HepG2 (cell line): ENCODE results near the gene RHOV. TPM values are rescaled to one million over a fixed set of nuclear protein-coding genes. Genes with fewer than 3 reads are reported as not detected.
A peak's percentile ranks its signal among the peaks of the same experiment; 100 is the strongest.

Experiments
- ELF1 ChIP-seq: sonication (generic); formaldehyde crosslinking; IDR thresholded peaks from 2 replicates; pipeline ENCODE4 v1.4.0; 2020; ENCODE audit warnings: missing genetic modification reagents
- ETV5 ChIP-seq: IDR thresholded peaks from 2 replicates; pipeline ENCODE4 v1.6.1; 2018; ENCODE audit warnings: missing biosample characterization, missing genetic modification reagents, inconsistent platforms, borderline replicate concordance
- FLYWCH1 ChIP-seq: sonication (generic); formaldehyde crosslinking; IDR thresholded peaks from 2 replicates; pipeline ENCODE4 v1.8.1; 2023; ENCODE audit warnings: mild to moderate bottlenecking, missing genetic modification reagents
- FOXO1 ChIP-seq: sonication (generic); formaldehyde crosslinking; IDR thresholded peaks from 2 replicates; pipeline ENCODE4 v1.4.0; 2020; ENCODE audit warnings: missing genetic modification reagents
- HOXA5 ChIP-seq: sonication (generic); formaldehyde crosslinking; IDR thresholded peaks from 2 replicates; pipeline ENCODE4 v1.4.0; 2020; ENCODE audit warnings: missing genetic modification reagents
- KDM5A ChIP-seq: fragments of 200-600 bp; sonication (generic); IDR thresholded peaks from 2 replicates; pipeline ENCODE4 v1.7.0; 2018; ENCODE audit warnings: antibody characterized with exemption, mild to moderate bottlenecking, low read length, borderline replicate concordance
- MAZ ChIP-seq, 2 experiments: sonication (generic) in 1 of 2; formaldehyde crosslinking in 1 of 2; IDR thresholded peaks; 2 replicates each; pipeline versions ENCODE4 v1.5.0 to v1.6.1; 2012 to 2020; ENCODE audit warnings: low read depth in 2 of 2, mild to moderate bottlenecking in 2 of 2, borderline replicate concordance in 1 of 2, improper control_type of control experiment in 1 of 2, low read length in 1 of 2, missing genetic modification reagents in 1 of 2, moderate library complexity in 1 of 2
- NCOA1 ChIP-seq: sonication (generic); formaldehyde crosslinking; IDR thresholded peaks from 2 replicates; pipeline ENCODE4 v1.9.0; 2021; ENCODE audit warnings: missing genetic modification reagents
- NFYC ChIP-seq: IDR thresholded peaks from 2 replicates; pipeline ENCODE4 v1.6.1; 2016; ENCODE audit warnings: missing genetic modification reagents, missing compliant biosample characterization
- RAD21 ChIP-seq: fragments of 450-650 bp; formaldehyde crosslinking; IDR thresholded peaks from 2 replicates; pipeline ENCODE4 v1.5.0; 2020; ENCODE audit warnings: mild to moderate bottlenecking
- RBAK ChIP-seq: sonication (generic); formaldehyde crosslinking; IDR thresholded peaks from 2 replicates; pipeline ENCODE4 v1.5.1; 2020; ENCODE audit warnings: mild to moderate bottlenecking, missing genetic modification reagents
- YY1 ChIP-seq: IDR thresholded peaks from 2 replicates; pipeline ENCODE4 v1.6.1; 2011; ENCODE audit warnings: low read length, low read depth, moderate library complexity, mild to moderate bottlenecking; ENCODE audit not compliant: insufficient read depth, insufficient replicate concordance
- ZBTB21 ChIP-seq: sonication (generic); formaldehyde crosslinking; IDR thresholded peaks from 2 replicates; pipeline ENCODE4 v1.4.0; 2020; ENCODE audit warnings: missing genetic modification reagents
- ZFY ChIP-seq: sonication (generic); formaldehyde crosslinking; IDR thresholded peaks from 2 replicates; pipeline ENCODE4 v1.4.0; 2020; ENCODE audit warnings: missing genetic modification reagents
- ZNF326 ChIP-seq: sonication (generic); formaldehyde crosslinking; IDR thresholded peaks from 2 replicates; pipeline ENCODE4 v1.4.0; 2020; ENCODE audit warnings: missing genetic modification reagents, borderline replicate concordance
- ZNF678 ChIP-seq: sonication (generic); formaldehyde crosslinking; IDR thresholded peaks from 2 replicates; pipeline ENCODE4 v1.4.0; 2020; ENCODE audit warnings: mild to moderate bottlenecking, missing genetic modification reagents
- polyA plus RNA-seq, 8 experiments: library from polyadenylated mRNA; depleted of rRNA in 3 of 8; stranded (reverse) in 7 of 8; unstranded in 1 of 8; fragments of >200 nt; fragmentation: Illumina TruSeq in 4 of 8; extraction: Trizol in 4 of 8; gene quantifications; 2 replicates each; pipeline versions ENCODE4 v1.2.1 to v1.2.3, GENCODE V29; 2011 to 2016; ENCODE audit warnings: low read depth in 4 of 8, missing spikeins in 1 of 8, mixed read lengths in 1 of 8; ENCODE audit not compliant: insufficient read depth in 1 of 8
- total RNA-seq, 5 experiments: library from RNA; depleted of rRNA; stranded (reverse); fragments of >200 nt; fragmentation: Illumina TruSeq; extraction: Trizol; gene quantifications; 2 replicates each; pipeline ENCODE4 v1.2.3, GENCODE V29; 2016; ENCODE audit warnings: low read depth in 1 of 5
- TF ChIP-seq, protein P1 (sequence below): sonication (generic); formaldehyde crosslinking; IDR thresholded peaks from 2 replicates; pipeline ENCODE4 v1.5.0; 2020; ENCODE audit warnings: mild to moderate bottlenecking, missing genetic modification reagents, moderate library complexity
- TF ChIP-seq, protein P2 (sequence below): sonication (generic); formaldehyde crosslinking; IDR thresholded peaks from 2 replicates; pipeline ENCODE4 v1.5.0; 2020; ENCODE audit warnings: missing genetic modification reagents
- TF ChIP-seq, protein P3 (sequence below): sonication (generic); formaldehyde crosslinking; IDR thresholded peaks from 2 replicates; pipeline ENCODE4 v1.4.0; 2020; ENCODE audit warnings: missing genetic modification reagents
- TF ChIP-seq, protein P4 (sequence below): sonication (generic); formaldehyde crosslinking; IDR thresholded peaks from 2 replicates; pipeline ENCODE4 v1.4.0; 2020; ENCODE audit warnings: mild to moderate bottlenecking, missing genetic modification reagents
- TF ChIP-seq, protein P5 (sequence below): IDR thresholded peaks from 2 replicates; pipeline ENCODE4 v1.6.1; 2016; ENCODE audit warnings: missing compliant biosample characterization, missing genetic modification reagents, borderline replicate concordance

The RHOV gene
- total and polyA plus RNA-seq, 2 of the 13 experiments (the other 11 are each of a cell fraction or from before 2014, with no cell fraction given) = 0.17 to 0.18 TPM

DNA sequence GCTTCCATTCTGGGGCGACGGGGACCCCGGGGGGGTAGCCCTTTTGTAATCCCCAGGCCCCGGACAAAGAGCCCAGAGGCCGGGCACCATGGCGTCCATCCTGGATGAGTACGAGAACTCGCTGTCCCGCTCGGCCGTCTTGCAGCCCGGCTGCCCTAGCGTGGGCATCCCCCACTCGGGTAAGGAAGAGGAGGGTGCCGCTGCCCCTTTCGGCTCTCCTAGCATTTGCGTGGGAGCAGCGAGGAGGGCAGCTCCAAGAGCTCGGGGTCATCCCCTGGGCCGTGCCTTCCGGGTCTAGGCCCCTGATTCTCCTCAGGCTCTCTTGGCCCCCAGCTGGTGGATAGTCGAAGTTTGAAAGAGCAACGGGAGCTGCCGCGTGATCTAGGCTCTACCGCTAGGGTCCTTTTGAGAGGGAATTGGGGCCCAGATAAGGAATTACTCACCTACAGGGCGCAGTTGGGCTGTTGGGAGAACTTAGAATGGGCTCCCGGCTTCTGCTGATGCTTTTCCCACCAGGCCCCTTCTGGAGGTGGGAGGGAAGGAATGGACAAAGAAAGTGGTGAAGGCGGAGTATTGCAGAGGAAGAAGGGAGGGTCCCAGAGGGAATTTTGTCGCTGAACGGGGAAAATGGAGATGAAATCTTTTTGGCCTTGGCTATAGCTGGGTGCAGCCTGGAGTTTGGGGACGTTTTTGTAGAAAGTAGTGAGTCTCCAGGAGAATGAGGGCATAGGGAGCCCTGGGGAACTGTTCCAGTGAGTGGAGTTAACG lies 20.8 kb upstream of the RHOV start (continued):
- TF ChIP-seq, protein P1, sequence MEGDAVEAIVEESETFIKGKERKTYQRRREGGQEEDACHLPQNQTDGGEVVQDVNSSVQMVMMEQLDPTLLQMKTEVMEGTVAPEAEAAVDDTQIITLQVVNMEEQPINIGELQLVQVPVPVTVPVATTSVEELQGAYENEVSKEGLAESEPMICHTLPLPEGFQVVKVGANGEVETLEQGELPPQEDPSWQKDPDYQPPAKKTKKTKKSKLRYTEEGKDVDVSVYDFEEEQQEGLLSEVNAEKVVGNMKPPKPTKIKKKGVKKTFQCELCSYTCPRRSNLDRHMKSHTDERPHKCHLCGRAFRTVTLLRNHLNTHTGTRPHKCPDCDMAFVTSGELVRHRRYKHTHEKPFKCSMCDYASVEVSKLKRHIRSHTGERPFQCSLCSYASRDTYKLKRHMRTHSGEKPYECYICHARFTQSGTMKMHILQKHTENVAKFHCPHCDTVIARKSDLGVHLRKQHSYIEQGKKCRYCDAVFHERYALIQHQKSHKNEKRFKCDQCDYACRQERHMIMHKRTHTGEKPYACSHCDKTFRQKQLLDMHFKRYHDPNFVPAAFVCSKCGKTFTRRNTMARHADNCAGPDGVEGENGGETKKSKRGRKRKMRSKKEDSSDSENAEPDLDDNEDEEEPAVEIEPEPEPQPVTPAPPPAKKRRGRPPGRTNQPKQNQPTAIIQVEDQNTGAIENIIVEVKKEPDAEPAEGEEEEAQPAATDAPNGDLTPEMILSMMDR = peak; percentile 54
- TF ChIP-seq ETV5 (CRISPR knock-in tag) (peak; percentile 24; the same call in 1 of the 2 replicates), ZNF678 (CRISPR knock-in tag) (0 out of 2 replicates have a peak, but pooled peaks have one; percentile 15), MAZ (IDR thresholded peaks at IDR 0.05; ENCODE audit: borderline replicate concordance, low read depth, low read length) (peak; percentile 53), MAZ (CRISPR knock-in tag; IDR thresholded peaks at IDR 0.05; ENCODE audit: low read depth) (no peak), FOXO1 (CRISPR knock-in tag) (0 out of 2 replicates have a peak, but pooled peaks have one; percentile 14), ZFY (CRISPR knock-in tag) (peak; percentile 84), NCOA1 (0 out of 2 replicates have a peak, but pooled peaks have one; percentile 9), KDM5A (peak; percentile 75; the same call in 1 of the 2 replicates), ZNF326 (no peak), NFYC (CRISPR knock-in tag) (no peak), ELF1 (CRISPR knock-in tag) (peak; percentile 51), RAD21 (CRISPR knock-in tag) (0 out of 2 replicates have a peak, but pooled peaks have one; percentile 27), YY1 (peak; percentile 23), ZBTB21 (CRISPR knock-in tag) (no peak), HOXA5 (no peak), RBAK (CRISPR knock-in tag) (no peak), FLYWCH1 (CRISPR knock-in tag) (no peak)
- TF ChIP-seq, protein P2, sequence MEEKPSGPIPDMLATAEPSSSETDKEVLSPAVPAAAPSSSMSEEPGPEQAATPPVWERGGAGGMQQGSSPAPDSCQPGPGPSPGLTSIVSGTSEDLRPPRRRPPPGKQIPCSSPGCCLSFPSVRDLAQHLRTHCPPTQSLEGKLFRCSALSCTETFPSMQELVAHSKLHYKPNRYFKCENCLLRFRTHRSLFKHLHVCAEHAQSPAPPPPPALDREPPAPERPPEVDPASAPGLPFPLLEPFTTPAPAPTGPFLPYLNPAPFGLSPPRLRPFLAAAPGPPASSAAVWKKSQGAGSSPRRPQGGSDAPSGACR (CRISPR knock-in tag) = no peak
- TF ChIP-seq, protein P3, sequence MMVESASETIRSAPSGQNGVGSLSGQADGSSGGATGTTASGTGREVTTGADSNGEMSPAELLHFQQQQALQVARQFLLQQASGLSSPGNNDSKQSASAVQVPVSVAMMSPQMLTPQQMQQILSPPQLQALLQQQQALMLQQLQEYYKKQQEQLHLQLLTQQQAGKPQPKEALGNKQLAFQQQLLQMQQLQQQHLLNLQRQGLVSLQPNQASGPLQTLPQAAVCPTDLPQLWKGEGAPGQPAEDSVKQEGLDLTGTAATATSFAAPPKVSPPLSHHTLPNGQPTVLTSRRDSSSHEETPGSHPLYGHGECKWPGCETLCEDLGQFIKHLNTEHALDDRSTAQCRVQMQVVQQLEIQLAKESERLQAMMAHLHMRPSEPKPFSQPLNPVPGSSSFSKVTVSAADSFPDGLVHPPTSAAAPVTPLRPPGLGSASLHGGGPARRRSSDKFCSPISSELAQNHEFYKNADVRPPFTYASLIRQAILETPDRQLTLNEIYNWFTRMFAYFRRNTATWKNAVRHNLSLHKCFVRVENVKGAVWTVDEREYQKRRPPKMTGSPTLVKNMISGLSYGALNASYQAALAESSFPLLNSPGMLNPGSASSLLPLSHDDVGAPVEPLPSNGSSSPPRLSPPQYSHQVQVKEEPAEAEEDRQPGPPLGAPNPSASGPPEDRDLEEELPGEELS (CRISPR knock-in tag) = no peak; the same call in 1 of the 2 replicates
- TF ChIP-seq, protein P4, sequence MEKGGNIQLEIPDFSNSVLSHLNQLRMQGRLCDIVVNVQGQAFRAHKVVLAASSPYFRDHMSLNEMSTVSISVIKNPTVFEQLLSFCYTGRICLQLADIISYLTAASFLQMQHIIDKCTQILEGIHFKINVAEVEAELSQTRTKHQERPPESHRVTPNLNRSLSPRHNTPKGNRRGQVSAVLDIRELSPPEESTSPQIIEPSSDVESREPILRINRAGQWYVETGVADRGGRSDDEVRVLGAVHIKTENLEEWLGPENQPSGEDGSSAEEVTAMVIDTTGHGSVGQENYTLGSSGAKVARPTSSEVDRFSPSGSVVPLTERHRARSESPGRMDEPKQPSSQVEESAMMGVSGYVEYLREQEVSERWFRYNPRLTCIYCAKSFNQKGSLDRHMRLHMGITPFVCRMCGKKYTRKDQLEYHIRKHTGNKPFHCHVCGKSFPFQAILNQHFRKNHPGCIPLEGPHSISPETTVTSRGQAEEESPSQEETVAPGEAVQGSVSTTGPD (CRISPR knock-in tag) = 0 out of 2 replicates have a peak, but pooled peaks have one; percentile 21
- TF ChIP-seq, protein P5, sequence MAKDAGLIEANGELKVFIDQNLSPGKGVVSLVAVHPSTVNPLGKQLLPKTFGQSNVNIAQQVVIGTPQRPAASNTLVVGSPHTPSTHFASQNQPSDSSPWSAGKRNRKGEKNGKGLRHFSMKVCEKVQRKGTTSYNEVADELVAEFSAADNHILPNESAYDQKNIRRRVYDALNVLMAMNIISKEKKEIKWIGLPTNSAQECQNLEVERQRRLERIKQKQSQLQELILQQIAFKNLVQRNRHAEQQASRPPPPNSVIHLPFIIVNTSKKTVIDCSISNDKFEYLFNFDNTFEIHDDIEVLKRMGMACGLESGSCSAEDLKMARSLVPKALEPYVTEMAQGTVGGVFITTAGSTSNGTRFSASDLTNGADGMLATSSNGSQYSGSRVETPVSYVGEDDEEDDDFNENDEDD (CRISPR knock-in tag) = peak; percentile 66; the same call in 1 of the 2 replicates
